H9 (cell line): ENCODE measurements around the gene TUBB2B. TPM values are rescaled to one million over a fixed set of nuclear protein-coding genes. Genes with fewer than 3 reads are reported as not detected.

Experiments used
- DNase-seq: peaks from one replicate; pipeline ENCODE4 v3.0.0-alpha.2; 2017
- H2AFZ ChIP-seq: one replicate; pipeline ENCODE4 v1.6.1; 2013; ENCODE audit warnings: mild to moderate bottlenecking, low read length, control low read depth, moderate library complexity
- H2AK5ac ChIP-seq: 2 replicates; pipeline ENCODE4 v1.6.1; 2013; ENCODE audit warnings: low read length, control low read depth, mixed read lengths; ENCODE audit not compliant: insufficient read length
- H2BK120ac ChIP-seq: one replicate; pipeline ENCODE4 v1.6.1; 2013; ENCODE audit warnings: low read depth, mild to moderate bottlenecking, low read length, control low read depth, inconsistent platforms; ENCODE audit not compliant: poor library complexity, severe bottlenecking
- H2BK12ac ChIP-seq: 2 replicates; pipeline ENCODE4 v1.6.1; 2013; ENCODE audit warnings: low read length, control low read depth, mixed read lengths, low read depth; ENCODE audit not compliant: insufficient read length
- H2BK15ac ChIP-seq: 2 replicates; pipeline ENCODE4 v1.6.1; 2013; ENCODE audit warnings: low read depth, low read length, control low read depth
- H2BK20ac ChIP-seq: one replicate; pipeline ENCODE4 v1.6.1; 2013; ENCODE audit warnings: low read depth, mild to moderate bottlenecking, low read length, control low read depth, inconsistent platforms; ENCODE audit not compliant: poor library complexity, severe bottlenecking
- H2BK5ac ChIP-seq: 2 replicates; pipeline ENCODE4 v1.6.1; 2013; ENCODE audit warnings: low read length, control low read depth, mixed read lengths; ENCODE audit not compliant: insufficient read length
- H3K14ac ChIP-seq: 2 replicates; pipeline ENCODE4 v1.6.1; 2013; ENCODE audit warnings: low read length, control low read depth; ENCODE audit not compliant: insufficient read depth
- H3K18ac ChIP-seq: 2 replicates; pipeline ENCODE4 v1.6.1; 2013; ENCODE audit warnings: low read depth, mild to moderate bottlenecking, mixed read lengths, low read length, control low read depth; ENCODE audit not compliant: insufficient read length
- H3K23ac ChIP-seq: 2 replicates; pipeline ENCODE4 v1.6.1; 2013; ENCODE audit warnings: low read length, control low read depth, mixed read lengths, low read depth; ENCODE audit not compliant: insufficient read length
- H3K23me2 ChIP-seq: 2 replicates; pipeline ENCODE4 v1.6.1; 2013; ENCODE audit warnings: low read depth, mild to moderate bottlenecking, mixed read lengths, low read length, control low read depth; ENCODE audit not compliant: insufficient read length, poor library complexity, severe bottlenecking
- H3K27ac ChIP-seq: 2 replicates; pipeline ENCODE4 v1.5.1; 2013; ENCODE audit warnings: low read length, control low read depth, mixed read lengths, low read depth; ENCODE audit not compliant: insufficient read length
- H3K27me3 ChIP-seq: 2 replicates; pipeline ENCODE4 v1.6.1; 2013; ENCODE audit warnings: low read length, control low read depth, inconsistent platforms; ENCODE audit not compliant: insufficient read depth
- H3K4ac ChIP-seq: 2 replicates; pipeline ENCODE4 v1.6.1; 2013; ENCODE audit warnings: low read depth, mild to moderate bottlenecking, control low read depth, inconsistent platforms, low read length, moderate library complexity
- H3K4me1 ChIP-seq: 2 replicates; pipeline ENCODE4 v1.6.1; 2013; ENCODE audit warnings: low read length, control low read depth, inconsistent platforms; ENCODE audit not compliant: insufficient read depth
- H3K4me2 ChIP-seq: 2 replicates; pipeline ENCODE4 v1.6.1; 2013; ENCODE audit warnings: low read length, control low read depth, mixed read lengths; ENCODE audit not compliant: insufficient read length, insufficient read depth
- H3K56ac ChIP-seq: 2 replicates; pipeline ENCODE4 v1.6.1; 2013; ENCODE audit warnings: low read depth, mild to moderate bottlenecking, mixed read lengths, low read length, control low read depth; ENCODE audit not compliant: insufficient read length
- H3K79me1 ChIP-seq: 2 replicates; pipeline ENCODE4 v1.6.1; 2013; ENCODE audit warnings: low read depth, mild to moderate bottlenecking, moderate library complexity, low read length, control low read depth, inconsistent platforms; ENCODE audit not compliant: insufficient read depth, poor library complexity, severe bottlenecking
- H3K79me2 ChIP-seq: 2 replicates; pipeline ENCODE4 v1.6.1; 2013; ENCODE audit warnings: low read length, control low read depth, inconsistent platforms; ENCODE audit not compliant: insufficient read depth
- H3K9ac ChIP-seq: 2 replicates; pipeline ENCODE4 v1.6.1; 2013; ENCODE audit warnings: low read length, control low read depth, mixed read lengths; ENCODE audit not compliant: insufficient read length; ENCODE audit errors: extremely low read depth
- H3K9me3 ChIP-seq: one replicate; pipeline ENCODE4 v1.6.1; 2013; ENCODE audit warnings: low read depth, low read length, inconsistent platforms; ENCODE audit not compliant: control insufficient read depth
- H3T11ph ChIP-seq: one replicate; pipeline ENCODE4 v1.6.1; 2013; ENCODE audit warnings: mild to moderate bottlenecking, low read length, control low read depth, inconsistent platforms
- H4K20me1 ChIP-seq: one replicate; pipeline ENCODE4 v1.6.1; 2013; ENCODE audit not compliant: control insufficient read depth, insufficient read length, insufficient read depth
- H4K5ac ChIP-seq: 2 replicates; pipeline ENCODE4 v1.6.1; 2013; ENCODE audit warnings: low read depth, mild to moderate bottlenecking, mixed read lengths, low read length, control low read depth; ENCODE audit not compliant: insufficient read length
- H4K8ac ChIP-seq: replicated peaks from 2 replicates; pipeline ENCODE4 v1.6.1; 2013; ENCODE audit warnings: low read length, control low read depth, mixed read lengths, low read depth; ENCODE audit not compliant: insufficient read length
- H4K91ac ChIP-seq: 2 replicates; pipeline ENCODE4 v1.6.1; 2013; ENCODE audit warnings: low read depth, mild to moderate bottlenecking, moderate library complexity, mixed read lengths, low read length, control low read depth; ENCODE audit not compliant: insufficient read length
- H3K27ac Mint-ChIP-seq, 3 experiments: 2 replicates in 2 of 3; 3 replicates in 1 of 3; pipeline ENCODE4 v1.8.0; 2020 to 2021; ENCODE audit warnings: mixed read lengths in 3 of 3, mild to moderate bottlenecking in 1 of 3, moderate library complexity in 1 of 3
- H3K27me3 Mint-ChIP-seq: 2 replicates; pipeline ENCODE4 v1.8.0; 2021; ENCODE audit warnings: low read depth, mild to moderate bottlenecking, moderate library complexity, mixed read lengths
- H3K36me3 Mint-ChIP-seq, 3 experiments: 2 replicates in 2 of 3; 3 replicates in 1 of 3; pipeline ENCODE4 v1.8.0; 2020 to 2021; ENCODE audit warnings: low read depth in 3 of 3, mixed read lengths in 3 of 3; ENCODE audit not compliant: insufficient read depth in 1 of 3
- H3K4me1 Mint-ChIP-seq, 2 experiments: 2 replicates each; pipeline ENCODE4 v1.8.0; 2020; ENCODE audit warnings: mixed read lengths in 2 of 2
- H3K4me3 Mint-ChIP-seq, 2 experiments: 2 replicates in 1 of 2; 3 replicates in 1 of 2; pipeline ENCODE4 v1.8.0; 2020 to 2021; ENCODE audit warnings: mild to moderate bottlenecking in 2 of 2, mixed read lengths in 2 of 2, moderate library complexity in 1 of 2
- H3K9me3 Mint-ChIP-seq, 2 experiments: 2 replicates in 1 of 2; 3 replicates in 1 of 2; pipeline ENCODE4 v1.8.0; 2020; ENCODE audit warnings: mild to moderate bottlenecking in 2 of 2, mixed read lengths in 2 of 2, moderate library complexity in 1 of 2
- WGBS: extraction: QIAGEN DNeasy Blood & Tissue Kit; methylation state at CpG from one replicate; pipeline ENCODE4 v1.1.7; 2013; ENCODE audit warnings: missing lambda C conversion rate, low lambda C conversion rate, mixed read lengths; ENCODE audit not compliant: insufficient read length; ENCODE audit errors: extremely low coverage; 5-methylcytosine and 5-hydroxymethylcytosine counted together
- total RNA-seq: library from RNA; stranded (reverse); gene quantifications from 2 replicates; pipeline ENCODE4 v1.2.1, GENCODE V29; 2021
- TF ChIP-seq, protein P1 (sequence below): fragments of 200-600 bp; sonication (generic); conservative IDR thresholded peaks from 3 replicates; pipeline ENCODE4 v1.8.0; 2021; ENCODE audit warnings: antibody characterized with exemption, mild to moderate bottlenecking

The TUBB2B gene
- total RNA-seq, 1 experiment from 2014 or later, result 320 TPM

DNA sequence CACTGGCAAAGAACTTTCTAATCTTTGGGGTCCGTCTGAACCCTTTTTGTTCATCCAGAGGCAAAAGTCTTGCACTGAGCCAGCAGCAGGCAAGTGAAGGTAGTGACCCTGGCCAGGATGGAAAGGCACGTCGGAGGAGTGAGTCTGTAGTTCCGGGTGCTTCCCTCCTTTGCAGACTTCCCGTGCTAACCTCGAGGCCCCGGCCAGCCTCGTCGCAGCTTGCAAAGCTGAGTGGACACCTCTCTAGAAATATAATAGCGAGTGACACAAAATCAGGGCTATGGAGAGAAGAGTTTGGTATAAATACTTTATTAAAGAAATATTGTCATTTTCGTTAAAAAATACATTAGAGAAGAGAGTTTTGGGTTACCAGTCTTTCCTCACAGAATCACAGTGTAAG, 41.2 kb upstream of the TUBB2B start:
- no peak overlapping the region for H3K14ac ChIP-seq
- H4K20me1 ChIP-seq, result no peaks in the 10 kb centered on the region
- H3K27me3 ChIP-seq, result no peaks in the 10 kb centered on the region
- no peak overlapping the region for H2BK120ac ChIP-seq
- H4K91ac ChIP-seq, result no peak overlapping the region
- no peaks in the 10 kb centered on the region for H3K4me1 ChIP-seq
- no peak overlapping the region for H3K23ac ChIP-seq
- no peak overlapping the region for H2BK15ac ChIP-seq
- H3K27ac ChIP-seq, result no peak overlapping the region
- H2BK12ac ChIP-seq, result no peak overlapping the region
- no peak overlapping the region for H2AFZ ChIP-seq
- peaks cover 44 to 80% (median 73%) of the 10 kb centered on the region in 3 experiments for H3K36me3 Mint-ChIP-seq
- WGBS, result no CpG with 5 or more reads among the region's 11 CpGs
- no peaks in the 10 kb centered on the region for H3K23me2 ChIP-seq
- TF ChIP-seq, protein P1, sequence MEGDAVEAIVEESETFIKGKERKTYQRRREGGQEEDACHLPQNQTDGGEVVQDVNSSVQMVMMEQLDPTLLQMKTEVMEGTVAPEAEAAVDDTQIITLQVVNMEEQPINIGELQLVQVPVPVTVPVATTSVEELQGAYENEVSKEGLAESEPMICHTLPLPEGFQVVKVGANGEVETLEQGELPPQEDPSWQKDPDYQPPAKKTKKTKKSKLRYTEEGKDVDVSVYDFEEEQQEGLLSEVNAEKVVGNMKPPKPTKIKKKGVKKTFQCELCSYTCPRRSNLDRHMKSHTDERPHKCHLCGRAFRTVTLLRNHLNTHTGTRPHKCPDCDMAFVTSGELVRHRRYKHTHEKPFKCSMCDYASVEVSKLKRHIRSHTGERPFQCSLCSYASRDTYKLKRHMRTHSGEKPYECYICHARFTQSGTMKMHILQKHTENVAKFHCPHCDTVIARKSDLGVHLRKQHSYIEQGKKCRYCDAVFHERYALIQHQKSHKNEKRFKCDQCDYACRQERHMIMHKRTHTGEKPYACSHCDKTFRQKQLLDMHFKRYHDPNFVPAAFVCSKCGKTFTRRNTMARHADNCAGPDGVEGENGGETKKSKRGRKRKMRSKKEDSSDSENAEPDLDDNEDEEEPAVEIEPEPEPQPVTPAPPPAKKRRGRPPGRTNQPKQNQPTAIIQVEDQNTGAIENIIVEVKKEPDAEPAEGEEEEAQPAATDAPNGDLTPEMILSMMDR, result no peak
- H2AK5ac ChIP-seq, result no peak overlapping the region
- peak overlapping the region in 1 of 3 experiments; percentile 52; a peak in 3 of 7 replicates for H3K27ac Mint-ChIP-seq
- H3K9me3 Mint-ChIP-seq, result no peaks in the 10 kb centered on the region
- H3K4ac ChIP-seq, result no peak overlapping the region
- H2BK20ac ChIP-seq, result no peak overlapping the region
- H3T11ph ChIP-seq, result no peak overlapping the region
- H3K79me2 ChIP-seq, result peaks cover 2% of the 10 kb centered on the region; the same call in 1 of the 2 replicates
- no peak for DNase-seq
- H3K79me1 ChIP-seq, result no peaks in the 10 kb centered on the region
- no peak overlapping the region for H2BK5ac ChIP-seq
- H3K9ac ChIP-seq, result no peak overlapping the region
- H3K27me3 Mint-ChIP-seq, result no peaks in the 10 kb centered on the region
- H3K4me1 Mint-ChIP-seq, result peaks cover under 1 to 3% of the 10 kb centered on the region in 2 experiments; a peak in 2 of 4 replicates
- H3K4me2 ChIP-seq, result no peak overlapping the region
- H4K5ac ChIP-seq, result no peak overlapping the region
- H3K4me3 Mint-ChIP-seq, result no peak overlapping the region
- H4K8ac ChIP-seq, result no peak overlapping the region
- H3K56ac ChIP-seq, result no peak overlapping the region
- H3K9me3 ChIP-seq, result no peaks in the 10 kb centered on the region
- H3K18ac ChIP-seq, result no peak overlapping the region
